Measurements from ENCODE around the gene TM4SF5. TPM values are rescaled to one million over a fixed set of nuclear protein-coding genes. Genes with fewer than 3 reads are reported as not detected.

TM4SF5 gene, protein sequence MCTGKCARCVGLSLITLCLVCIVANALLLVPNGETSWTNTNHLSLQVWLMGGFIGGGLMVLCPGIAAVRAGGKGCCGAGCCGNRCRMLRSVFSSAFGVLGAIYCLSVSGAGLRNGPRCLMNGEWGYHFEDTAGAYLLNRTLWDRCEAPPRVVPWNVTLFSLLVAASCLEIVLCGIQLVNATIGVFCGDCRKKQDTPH
- total RNA-seq (not detected), polyA plus RNA-seq (not detected)
- long read RNA-seq, donor 1: 0 reads
- long read RNA-seq, donor 2: 0 reads

DNA sequence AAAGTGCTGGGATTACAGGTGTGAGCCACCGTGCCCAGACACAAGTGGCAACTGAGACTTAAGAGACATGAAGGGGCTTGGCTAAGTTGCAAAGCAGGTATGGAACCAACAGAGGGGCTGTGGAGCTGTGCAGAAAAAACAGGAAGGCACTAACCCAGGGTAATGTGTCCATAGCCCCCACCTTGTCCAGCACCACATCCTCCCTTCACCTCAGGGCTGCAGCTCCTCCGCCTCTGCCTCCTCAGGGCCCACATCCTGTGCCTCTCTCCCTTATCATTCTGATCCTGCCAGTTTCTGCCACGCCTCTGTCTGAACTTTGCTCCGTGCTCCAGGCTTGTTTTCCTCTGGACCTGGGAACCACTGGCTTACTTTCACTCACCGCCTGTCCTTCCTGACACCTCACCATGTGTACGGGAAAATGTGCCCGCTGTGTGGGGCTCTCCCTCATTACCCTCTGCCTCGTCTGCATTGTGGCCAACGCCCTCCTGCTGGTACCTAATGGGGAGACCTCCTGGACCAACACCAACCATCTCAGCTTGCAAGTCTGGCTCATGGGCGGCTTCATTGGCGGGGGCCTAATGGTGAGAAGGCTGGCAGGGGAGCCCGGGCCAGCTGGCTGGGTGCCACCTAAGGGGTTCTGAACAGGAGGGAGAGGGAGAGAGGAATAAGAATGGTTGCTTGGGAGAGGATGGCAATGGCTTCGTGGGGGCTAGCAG lies at the start of gene TM4SF5:
TSS of gene TM4SF5 (plus strand) at position 368 of the 716 bp plus-strand sequence. CDS start at position 405, 37 bp downstream.
- peaks cover 0 to 4% (median 0%) of the 10 kb centered on the region in 7 donors for H3K27me3 ChIP-seq (replicated peaks in 1 of 7)

DNA sequence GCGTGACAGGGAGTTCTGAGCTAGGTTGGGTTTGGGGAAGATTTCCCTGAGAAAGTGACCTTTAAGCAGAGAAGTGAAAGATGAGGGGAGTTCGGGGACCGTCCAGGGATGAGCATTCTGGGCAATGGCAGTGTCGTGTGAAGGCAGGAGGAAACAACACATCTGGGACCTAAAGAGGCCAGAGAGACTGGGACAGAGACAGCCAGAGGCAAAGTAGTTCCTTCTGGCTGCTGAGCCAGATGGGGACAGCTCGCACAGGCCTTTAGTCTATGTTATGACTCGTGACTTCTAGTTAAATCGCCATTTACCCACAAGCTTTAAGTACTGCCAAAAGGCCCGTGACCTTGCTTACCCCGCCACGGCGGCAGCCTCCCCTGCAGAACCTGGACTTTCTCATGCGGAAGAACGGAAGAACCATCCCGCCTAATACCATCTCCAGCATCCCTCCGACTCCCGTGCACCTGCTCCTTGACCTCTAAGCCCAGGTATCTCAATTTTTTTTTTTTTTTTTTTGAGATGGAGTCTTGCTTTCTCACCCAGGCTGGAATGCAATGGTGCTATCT lies 48.9 kb upstream of the TM4SF5 start:
- 78 to 92% (median 87%) methylated on average over 16 of the region's 16 CpGs for WGBS, 5 donors
- intact Hi-C loops (cut with DNase I; ENCODE audit: low total_unique reads): no loop called here
- no peak overlapping the region for H3K4me3 ChIP-seq
- H3K27me3 ChIP-seq (replicated peaks in 1 of 7): no peaks in the 10 kb centered on the region
- H3K36me3 ChIP-seq: peaks cover 0 to 43% (median 33%) of the 10 kb centered on the region in 6 donors
- no peak for DNase-seq
- peak overlapping the region in 4 of 8 donors; percentile 19 to 99 (median 26) for H3K27ac ChIP-seq
- TF ChIP-seq POLR2AphosphoS5 (IDR thresholded peaks at IDR 0.05): peak in 1 of 3 donors; percentile 24
- no peak for TF ChIP-seq POLR2A (IDR thresholded peaks at IDR 0.05)
- TF ChIP-seq, protein P1, sequence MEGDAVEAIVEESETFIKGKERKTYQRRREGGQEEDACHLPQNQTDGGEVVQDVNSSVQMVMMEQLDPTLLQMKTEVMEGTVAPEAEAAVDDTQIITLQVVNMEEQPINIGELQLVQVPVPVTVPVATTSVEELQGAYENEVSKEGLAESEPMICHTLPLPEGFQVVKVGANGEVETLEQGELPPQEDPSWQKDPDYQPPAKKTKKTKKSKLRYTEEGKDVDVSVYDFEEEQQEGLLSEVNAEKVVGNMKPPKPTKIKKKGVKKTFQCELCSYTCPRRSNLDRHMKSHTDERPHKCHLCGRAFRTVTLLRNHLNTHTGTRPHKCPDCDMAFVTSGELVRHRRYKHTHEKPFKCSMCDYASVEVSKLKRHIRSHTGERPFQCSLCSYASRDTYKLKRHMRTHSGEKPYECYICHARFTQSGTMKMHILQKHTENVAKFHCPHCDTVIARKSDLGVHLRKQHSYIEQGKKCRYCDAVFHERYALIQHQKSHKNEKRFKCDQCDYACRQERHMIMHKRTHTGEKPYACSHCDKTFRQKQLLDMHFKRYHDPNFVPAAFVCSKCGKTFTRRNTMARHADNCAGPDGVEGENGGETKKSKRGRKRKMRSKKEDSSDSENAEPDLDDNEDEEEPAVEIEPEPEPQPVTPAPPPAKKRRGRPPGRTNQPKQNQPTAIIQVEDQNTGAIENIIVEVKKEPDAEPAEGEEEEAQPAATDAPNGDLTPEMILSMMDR (IDR thresholded peaks at IDR 0.05 in 8 of 11, conservative IDR thresholded peaks at IDR 0.05 in 3 of 11): no peak
- H3K4me1 ChIP-seq: peaks cover 0 to 54% (median 8%) of the 10 kb centered on the region in 6 donors
- H3K9me3 ChIP-seq: no peaks in the 10 kb centered on the region

More for the DNA sequence above, at the start of gene TM4SF5:
- WGBS, 5 donors: 55 to 64% (median 63%) methylated on average over 13 of the region's 13 CpGs
- TF ChIP-seq POLR2A (IDR thresholded peaks at IDR 0.05): no peak
- no peak for TF ChIP-seq POLR2AphosphoS5 (IDR thresholded peaks at IDR 0.05)
- TF ChIP-seq, protein P1 (IDR thresholded peaks at IDR 0.05 in 8 of 11, conservative IDR thresholded peaks at IDR 0.05 in 3 of 11): no peak
- peaks cover 0 to 14% (median 5%) of the 10 kb centered on the region in 6 donors for H3K4me1 ChIP-seq
- H3K27ac ChIP-seq: peak within 1 kb of the TSS in 3 of 8 donors; percentile 13 to 40 (median 36)
- no peak for DNase-seq
- no peaks in the 10 kb centered on the region for H3K36me3 ChIP-seq
- H3K4me3 ChIP-seq: no peak within 1 kb of the TSS
- no peaks in the 10 kb centered on the region for H3K9me3 ChIP-seq
- intact Hi-C loops (cut with DNase I; ENCODE audit: low total_unique reads): no loop called here

DNA sequence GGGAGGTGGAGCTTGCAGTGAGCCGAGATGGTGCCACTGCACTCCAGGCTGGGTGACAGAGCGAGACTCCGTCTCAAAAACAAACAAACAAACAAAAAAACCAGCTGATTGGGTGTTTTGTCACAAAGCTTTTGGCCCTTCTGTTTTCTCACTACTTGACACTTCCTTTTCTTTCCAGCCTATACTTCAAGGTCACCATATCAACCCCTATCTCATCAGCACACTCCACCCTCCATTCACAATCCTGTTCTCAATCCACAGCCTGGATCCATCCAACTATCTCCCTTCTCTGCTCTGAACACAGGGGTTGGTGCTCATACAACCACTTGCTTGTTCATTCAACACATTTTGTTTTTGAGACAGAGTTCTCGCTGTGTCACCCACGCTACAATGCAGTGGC lies 47.0 kb upstream of the TM4SF5 start:
- no peak for DNase-seq
- WGBS, 5 donors: 80 to 93% (median 85%) methylated on average over 5 of the region's 5 CpGs
- no peaks in the 10 kb centered on the region for H3K27me3 ChIP-seq (replicated peaks in 1 of 7)
- no peaks in the 10 kb centered on the region for H3K9me3 ChIP-seq
- peak overlapping the region in 7 of 8 donors; percentile 2 to 93 (median 87) for H3K27ac ChIP-seq
- TF ChIP-seq POLR2AphosphoS5 (IDR thresholded peaks at IDR 0.05) (no peak), POLR2A (IDR thresholded peaks at IDR 0.05) (no peak)
- TF ChIP-seq, protein P1 (IDR thresholded peaks at IDR 0.05 in 8 of 11, conservative IDR thresholded peaks at IDR 0.05 in 3 of 11): no peak
- peaks cover 0 to 40% (median 3%) of the 10 kb centered on the region in 6 donors for H3K4me1 ChIP-seq
- H3K36me3 ChIP-seq: peaks cover 0 to 24% (median 15%) of the 10 kb centered on the region in 6 donors
- peak overlapping the region in 1 of 8 donors; percentile 56 for H3K4me3 ChIP-seq
- intact Hi-C loops (cut with DNase I; ENCODE audit: low total_unique reads): no loop called here

Measured in spleen (tissue), 13 donors.